VCaP (cell line): ENCODE data around the gene STAT4.

Experiments used
- H3K27ac ChIP-seq: fragments of 450-650 bp; 2 replicates; pipeline ENCODE4 v1.5.1; 2017
- TF ChIP-seq, protein P1 (sequence below): fragments of 450-650 bp; conservative IDR thresholded peaks from 2 replicates; pipeline ENCODE4 v1.5.1; 2017; ENCODE audit warnings: mild to moderate bottlenecking, moderate library complexity

Gene STAT4

DNA sequence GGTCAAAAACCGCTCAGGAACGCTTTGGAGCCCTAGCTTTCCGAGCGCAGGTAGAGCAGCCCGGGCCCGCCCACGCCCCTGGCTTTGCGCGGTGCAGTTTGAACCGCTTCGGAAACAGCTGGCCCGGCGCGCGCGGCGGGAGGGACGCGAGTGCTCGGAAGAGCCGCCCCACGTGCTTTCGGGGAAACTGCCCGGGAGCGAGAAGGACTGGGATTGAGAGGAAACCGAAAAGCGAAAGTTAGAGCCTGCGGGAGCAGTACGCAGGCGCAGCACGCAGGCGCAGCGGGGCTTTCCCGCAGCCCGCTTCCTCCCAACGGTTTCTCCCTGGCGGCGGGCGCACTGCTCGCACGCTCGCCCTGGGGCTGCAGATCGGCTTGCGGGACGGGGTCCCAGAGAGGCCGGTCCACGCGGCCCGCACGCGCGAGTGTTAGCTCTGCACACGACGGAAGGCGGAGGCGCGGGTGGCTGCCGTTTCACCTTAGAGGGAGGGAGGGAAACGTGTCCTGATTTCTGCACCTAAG, 130.5 kb downstream of the STAT4 start:
- TF ChIP-seq, protein P1, sequence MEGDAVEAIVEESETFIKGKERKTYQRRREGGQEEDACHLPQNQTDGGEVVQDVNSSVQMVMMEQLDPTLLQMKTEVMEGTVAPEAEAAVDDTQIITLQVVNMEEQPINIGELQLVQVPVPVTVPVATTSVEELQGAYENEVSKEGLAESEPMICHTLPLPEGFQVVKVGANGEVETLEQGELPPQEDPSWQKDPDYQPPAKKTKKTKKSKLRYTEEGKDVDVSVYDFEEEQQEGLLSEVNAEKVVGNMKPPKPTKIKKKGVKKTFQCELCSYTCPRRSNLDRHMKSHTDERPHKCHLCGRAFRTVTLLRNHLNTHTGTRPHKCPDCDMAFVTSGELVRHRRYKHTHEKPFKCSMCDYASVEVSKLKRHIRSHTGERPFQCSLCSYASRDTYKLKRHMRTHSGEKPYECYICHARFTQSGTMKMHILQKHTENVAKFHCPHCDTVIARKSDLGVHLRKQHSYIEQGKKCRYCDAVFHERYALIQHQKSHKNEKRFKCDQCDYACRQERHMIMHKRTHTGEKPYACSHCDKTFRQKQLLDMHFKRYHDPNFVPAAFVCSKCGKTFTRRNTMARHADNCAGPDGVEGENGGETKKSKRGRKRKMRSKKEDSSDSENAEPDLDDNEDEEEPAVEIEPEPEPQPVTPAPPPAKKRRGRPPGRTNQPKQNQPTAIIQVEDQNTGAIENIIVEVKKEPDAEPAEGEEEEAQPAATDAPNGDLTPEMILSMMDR: no peak
- peak overlapping the region; percentile 83 for H3K27ac ChIP-seq

DNA sequence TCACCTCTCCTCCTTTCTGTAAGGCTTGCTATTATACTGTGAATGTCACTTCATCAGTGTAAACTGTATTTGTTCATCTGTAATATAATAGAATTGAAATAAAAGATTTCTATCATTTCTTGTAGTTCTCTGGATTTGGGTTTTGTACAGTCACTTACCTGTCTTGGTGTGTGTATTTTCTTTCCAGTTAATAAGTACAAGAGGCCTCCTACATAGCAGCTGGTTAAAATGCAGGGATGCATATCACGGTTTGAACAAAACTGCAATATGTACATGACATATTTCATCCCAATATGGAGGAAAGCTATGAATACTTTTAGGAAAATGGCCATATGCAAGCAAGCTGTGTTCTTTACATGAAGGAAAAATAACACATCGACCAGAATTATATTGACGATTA, 131.4 kb downstream of the STAT4 start:
- H3K27ac ChIP-seq: no peak overlapping the region
- TF ChIP-seq, protein P1: no peak

DNA sequence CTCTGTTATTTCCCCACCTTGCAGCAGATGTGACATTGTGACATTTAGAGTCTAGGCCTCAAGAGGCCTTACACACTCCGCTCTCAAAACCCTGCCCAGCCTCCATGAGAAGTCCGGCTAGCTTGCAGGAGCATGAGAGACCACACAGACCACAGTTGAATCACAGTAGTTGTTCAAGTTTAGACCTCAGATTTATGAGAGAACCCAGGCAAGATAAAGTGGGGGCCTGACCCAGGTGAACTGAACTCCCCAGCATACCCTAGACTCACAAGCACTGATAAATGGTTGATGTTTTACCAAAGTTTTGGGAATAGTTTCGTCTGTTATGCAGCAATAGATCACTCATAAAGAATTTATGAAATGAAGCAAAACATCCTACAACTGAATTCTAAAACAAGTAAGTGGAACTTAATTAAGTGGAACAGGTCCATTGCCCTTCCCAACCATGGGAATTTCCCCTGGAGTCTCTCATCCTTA, 132.1 kb downstream of the STAT4 start:
- H3K27ac ChIP-seq: no peak overlapping the region
- TF ChIP-seq, protein P1: no peak

DNA sequence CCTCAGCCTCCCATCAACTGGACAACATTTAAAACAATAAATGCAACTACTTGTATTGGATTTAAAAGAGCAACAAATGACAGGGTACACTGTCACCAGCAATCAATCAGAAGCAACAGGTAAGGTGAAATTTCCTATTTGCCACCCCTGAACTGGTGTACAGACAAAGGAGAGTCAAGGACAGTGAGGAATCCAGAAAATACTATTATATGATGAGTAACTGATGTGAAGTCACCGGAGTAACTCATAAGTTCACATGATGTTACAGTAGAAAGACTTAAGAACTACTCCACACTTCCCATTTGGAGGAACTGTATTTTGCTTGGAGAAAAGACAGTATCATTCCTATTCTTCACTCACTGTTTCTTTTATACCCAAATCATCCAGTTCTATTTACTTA, 132.7 kb downstream of the STAT4 start:
- H3K27ac ChIP-seq: no peak overlapping the region
- TF ChIP-seq, protein P1: no peak

DNA sequence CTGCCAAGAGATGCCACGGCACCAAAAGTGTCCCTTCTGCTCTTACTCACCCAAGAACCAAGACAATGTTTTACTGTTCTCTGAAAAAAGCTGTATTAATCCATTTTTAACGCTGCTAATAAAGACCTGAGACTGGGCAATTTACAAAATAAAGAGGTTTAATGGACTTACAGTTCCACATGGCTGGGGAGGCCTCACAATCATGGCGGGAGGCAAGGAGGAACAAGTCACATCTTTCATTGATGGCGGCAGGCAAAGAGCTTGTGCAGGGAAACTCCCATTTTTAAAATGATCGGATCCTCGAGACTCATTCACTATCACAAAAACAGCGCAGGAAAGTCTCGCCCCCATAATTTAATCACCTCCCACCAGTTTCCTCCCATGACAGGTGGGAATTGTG, 135.0 kb downstream of the STAT4 start:
- H3K27ac ChIP-seq: no peak overlapping the region
- TF ChIP-seq, protein P1: no peak

DNA sequence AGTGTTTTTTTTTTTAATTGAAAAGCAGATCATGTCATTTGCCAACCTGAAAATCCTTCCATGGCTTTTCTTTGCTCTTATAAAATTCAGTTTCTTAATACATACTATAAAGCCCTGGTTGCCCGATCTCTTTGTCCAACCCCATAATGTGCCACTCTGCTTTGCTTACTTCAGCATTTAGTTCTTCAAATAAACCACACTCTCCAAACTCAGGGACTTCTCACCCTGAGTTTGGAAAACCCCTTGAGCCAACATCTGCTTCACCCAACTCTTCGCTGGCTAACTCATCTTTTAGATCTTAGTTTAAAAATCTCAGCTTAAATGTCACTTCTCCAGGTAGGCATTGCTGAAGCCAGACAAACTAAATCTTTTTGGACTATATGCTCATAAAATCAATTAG, 135.6 kb downstream of the STAT4 start:
- no peak overlapping the region; the same call in 1 of the 2 replicates for H3K27ac ChIP-seq
- TF ChIP-seq, protein P1: no peak

DNA sequence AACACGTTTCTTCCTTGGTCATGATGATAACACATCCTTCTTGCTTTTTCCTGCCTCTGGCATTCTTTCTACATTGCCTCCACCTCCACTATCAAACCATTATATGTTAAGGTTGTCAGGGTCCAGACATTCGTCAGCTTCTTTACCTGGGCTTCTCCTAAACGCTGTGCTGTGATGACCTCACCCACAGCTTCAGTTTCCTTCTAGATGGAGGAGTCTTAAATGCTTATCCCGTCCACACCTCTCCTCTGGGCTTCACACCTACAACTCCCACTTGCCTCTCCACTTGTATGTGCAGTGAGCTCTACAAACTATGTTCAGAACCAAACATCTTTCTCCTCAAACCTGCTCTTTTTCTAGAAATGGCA, 136.2 kb downstream of the STAT4 start:
- TF ChIP-seq, protein P1: no peak
- H3K27ac ChIP-seq: peak overlapping the region; percentile 77
